Adipocyte (in vitro differentiated cells): ENCODE measurements around the gene GALNT14.
"Not testable (repeated sequence)": the region's sequence is repeated elsewhere in the genome, so short reads cannot be mapped to it uniquely, and the experiment has no call there.

Experiments used
- DNase-seq: peaks from one replicate; pipeline ENCODE4 v3.0.0-alpha.2; 2015; ENCODE audit warnings: low read depth
- H3K27me3 ChIP-seq: replicated peaks from 2 replicates; pipeline ENCODE4 v1.7.0; 2013; ENCODE audit warnings: mild to moderate bottlenecking, low read length, moderate library complexity; ENCODE audit not compliant: control insufficient read depth, insufficient read depth
- H3K36me3 ChIP-seq: 2 replicates; pipeline ENCODE4 v1.7.0; 2013; ENCODE audit warnings: low read length, mild to moderate bottlenecking, moderate library complexity; ENCODE audit not compliant: control insufficient read depth, insufficient read depth, severe bottlenecking
- H3K4me1 ChIP-seq: 2 replicates; pipeline ENCODE4 v1.7.0; 2013; ENCODE audit warnings: mild to moderate bottlenecking, low read length, moderate library complexity; ENCODE audit not compliant: control insufficient read depth, insufficient read depth
- H3K4me3 ChIP-seq: 2 replicates; pipeline ENCODE4 v1.7.0; 2013; ENCODE audit warnings: mild to moderate bottlenecking, low read length, moderate library complexity
- H3K9ac ChIP-seq: 2 replicates; pipeline ENCODE4 v1.7.0; 2013; ENCODE audit warnings: mild to moderate bottlenecking, low read length, moderate library complexity
- H3K9me3 ChIP-seq: 2 replicates; pipeline ENCODE4 v1.7.0; 2013; ENCODE audit warnings: mild to moderate bottlenecking, low read length, moderate library complexity; ENCODE audit not compliant: control insufficient read depth

The GALNT14 gene

GRCh38 chr2:30911327-30911726 is 226.9 kb downstream of the GALNT14 start:
- no peaks in the 10 kb centered on the region for H3K27me3 ChIP-seq
- no peaks in the 10 kb centered on the region for H3K36me3 ChIP-seq
- no peaks in the 10 kb centered on the region for H3K4me1 ChIP-seq
- H3K9me3 ChIP-seq: no peaks in the 10 kb centered on the region
- no peak overlapping the region for H3K9ac ChIP-seq
- DNase-seq: no peak
- H3K4me3 ChIP-seq: no peak overlapping the region

DNA sequence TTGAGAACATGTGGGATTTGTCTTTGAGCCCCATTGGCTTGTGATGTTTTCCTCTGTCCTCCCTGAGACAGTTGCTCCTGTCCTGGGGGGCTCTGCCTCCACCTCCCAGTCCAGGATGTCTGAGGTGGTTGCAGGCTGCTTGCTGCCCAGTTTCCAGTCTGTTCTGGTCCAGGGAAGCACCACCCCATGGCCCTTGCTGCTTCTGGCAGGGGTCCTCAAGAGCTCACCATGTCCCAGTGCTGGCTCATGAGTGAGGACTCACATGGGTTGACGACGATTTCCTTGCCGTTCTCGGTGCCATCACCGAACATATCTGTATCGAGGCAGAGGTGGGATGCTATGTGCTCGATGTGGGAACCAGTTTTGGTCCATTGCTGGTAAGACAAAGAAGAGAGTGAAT is 227.6 kb downstream of the GALNT14 start:
- no peaks in the 10 kb centered on the region for H3K36me3 ChIP-seq
- H3K27me3 ChIP-seq: no peaks in the 10 kb centered on the region
- no peak overlapping the region for H3K4me3 ChIP-seq
- no peaks in the 10 kb centered on the region for H3K9me3 ChIP-seq
- DNase-seq: no peak
- H3K4me1 ChIP-seq: no peaks in the 10 kb centered on the region
- no peak overlapping the region for H3K9ac ChIP-seq

DNA sequence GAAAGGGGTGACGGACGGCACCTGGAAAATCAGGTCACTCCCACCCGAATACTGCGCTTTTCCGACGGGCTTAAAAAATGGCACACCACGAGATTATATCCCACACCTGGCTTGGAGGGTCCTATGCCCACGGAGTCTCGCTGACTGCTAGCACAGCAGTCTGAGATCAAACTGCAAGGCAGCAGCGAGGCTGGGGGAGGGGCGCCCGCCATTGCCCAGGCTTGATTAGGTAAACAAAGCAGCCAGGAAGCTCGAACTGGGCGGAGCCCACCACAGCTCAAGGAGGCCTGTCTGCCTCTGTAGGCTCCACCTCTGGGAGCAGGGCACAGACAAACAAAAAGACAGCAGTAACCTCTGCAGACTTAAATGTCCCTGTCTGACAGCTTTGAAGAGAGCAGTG is 233.8 kb downstream of the GALNT14 start:
- peaks cover 15% of the 10 kb centered on the region for H3K27me3 ChIP-seq
- not testable (repeated sequence) for H3K9ac ChIP-seq, DNase-seq, H3K4me1 ChIP-seq, H3K9me3 ChIP-seq, H3K36me3 ChIP-seq, H3K4me3 ChIP-seq

- no peaks in the 10 kb centered on the region for H3K36me3 ChIP-seq
- H3K9ac ChIP-seq: no peak overlapping the region
- no peaks in the 10 kb centered on the region for H3K4me1 ChIP-seq
- DNase-seq: no peak
- H3K4me3 ChIP-seq: no peak overlapping the region
- H3K9me3 ChIP-seq: no peaks in the 10 kb centered on the region
- peaks cover 21% of the 10 kb centered on the region for H3K27me3 ChIP-seq
These were observed 234.9 kb downstream of the GALNT14 start for GRCh38 chr2:30903326-30903725.

- Histone ChIP-seq H3K4me1 (no peaks in the 10 kb centered on the region), H3K9me3 (peaks cover 3% of the 10 kb centered on the region), H3K27me3 (peaks cover 25% of the 10 kb centered on the region), H3K36me3 (no peaks in the 10 kb centered on the region), H3K9ac (no peak overlapping the region), H3K4me3 (no peak overlapping the region)
- no peak for DNase-seq
These were observed 237.9 kb downstream of the GALNT14 start for GRCh38 chr2:30900381-30900780.

DNA sequence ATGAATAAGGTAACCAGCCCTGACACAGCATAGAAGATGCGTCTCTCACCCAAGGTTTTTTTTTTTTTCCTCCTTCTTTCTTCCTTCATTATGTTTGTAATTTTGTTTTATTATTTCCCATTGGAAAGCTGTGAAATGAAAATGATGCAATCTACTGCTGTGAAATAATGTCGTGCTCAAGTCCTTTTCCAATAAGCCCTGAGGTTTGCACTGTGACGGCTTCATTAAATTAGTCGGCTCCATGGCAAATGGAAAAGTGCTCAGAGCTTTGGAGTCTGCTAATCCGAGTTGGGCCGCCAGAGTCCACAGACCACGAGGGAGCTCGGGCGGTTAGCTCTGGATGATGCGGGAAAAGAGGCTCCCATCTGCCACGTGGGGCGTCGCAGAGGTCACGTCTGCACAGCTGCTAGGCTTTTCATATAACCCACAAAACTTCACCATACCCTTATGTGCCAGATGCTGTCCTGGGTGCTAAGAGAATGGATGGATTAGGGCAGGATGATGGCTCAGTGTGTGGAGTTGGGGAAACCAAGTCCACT is 238.7 kb downstream of the GALNT14 start:
- no peak overlapping the region for H3K4me3 ChIP-seq
- no peak overlapping the region for H3K9ac ChIP-seq
- no peak for DNase-seq
- H3K27me3 ChIP-seq: peaks cover 25% of the 10 kb centered on the region
- no peaks in the 10 kb centered on the region for H3K4me1 ChIP-seq
- peaks cover 3% of the 10 kb centered on the region for H3K9me3 ChIP-seq
- no peaks in the 10 kb centered on the region for H3K36me3 ChIP-seq

DNA sequence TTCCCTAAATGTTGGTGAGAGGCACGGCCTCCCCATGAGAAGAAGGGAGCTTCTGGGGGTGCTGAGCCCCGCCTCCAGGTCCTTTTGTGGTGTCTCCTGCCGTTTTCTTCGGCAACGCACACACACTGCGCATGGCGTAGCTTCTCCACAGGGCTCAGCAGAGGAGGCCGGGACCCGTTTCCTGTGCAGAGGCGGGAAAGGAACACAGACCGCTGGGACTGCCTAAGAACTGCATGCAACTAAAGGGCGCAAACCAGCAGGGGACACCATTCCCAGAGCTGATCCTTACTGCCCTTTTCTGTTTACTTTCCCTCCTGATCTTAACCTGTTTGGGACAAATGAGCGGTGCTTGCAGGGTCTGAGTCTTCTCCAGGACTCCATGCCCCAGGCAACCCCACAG is 240.7 kb downstream of the GALNT14 start:
- Histone ChIP-seq H3K36me3 (no peaks in the 10 kb centered on the region), H3K9ac (no peak overlapping the region), H3K27me3 (peaks cover 26% of the 10 kb centered on the region), H3K9me3 (peaks cover 3% of the 10 kb centered on the region), H3K4me3 (no peak overlapping the region), H3K4me1 (no peaks in the 10 kb centered on the region)
- no peak for DNase-seq

DNA sequence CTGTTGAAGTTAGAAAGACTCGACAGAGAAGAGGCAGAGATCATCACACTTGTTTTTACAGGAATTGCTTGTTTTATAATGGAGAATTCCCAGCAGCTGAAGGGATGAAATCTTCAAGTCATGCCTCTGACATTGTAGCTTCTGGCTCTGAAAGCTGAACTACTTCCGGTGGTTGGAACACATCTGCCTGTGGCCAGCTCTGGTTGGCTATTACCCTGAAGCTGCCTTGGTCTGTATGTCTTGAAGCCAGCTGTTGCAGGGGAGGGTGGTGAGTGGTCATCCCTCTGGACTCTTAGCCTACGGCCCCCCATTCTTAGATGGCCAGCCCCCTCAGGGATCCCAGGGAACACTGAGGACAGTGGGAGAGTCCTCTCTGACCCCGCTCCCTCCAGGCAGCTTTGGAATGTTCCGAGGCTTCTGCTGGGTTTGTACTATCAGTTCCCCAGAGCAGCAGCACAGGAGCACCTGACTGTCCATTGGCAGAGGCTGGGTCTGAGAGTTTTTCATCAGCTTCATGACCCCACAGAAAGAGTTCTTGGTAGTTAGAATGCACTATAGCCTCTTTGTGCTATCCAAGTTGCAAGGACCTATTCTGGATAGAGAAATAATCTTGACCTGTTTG is 243.6 kb downstream of the GALNT14 start:
- Histone ChIP-seq H3K36me3 (no peaks in the 10 kb centered on the region), H3K4me3 (no peak overlapping the region), H3K9me3 (peaks cover 3% of the 10 kb centered on the region), H3K9ac (no peak overlapping the region), H3K4me1 (no peaks in the 10 kb centered on the region), H3K27me3 (peaks cover 18% of the 10 kb centered on the region)
- DNase-seq: peak; percentile 9

- Histone ChIP-seq H3K9ac (no peak overlapping the region), H3K27me3 (peaks cover 7% of the 10 kb centered on the region), H3K4me3 (no peak overlapping the region), H3K9me3 (no peaks in the 10 kb centered on the region), H3K4me1 (no peaks in the 10 kb centered on the region), H3K36me3 (no peaks in the 10 kb centered on the region)
- DNase-seq: no peak
These were observed 249.3 kb downstream of the GALNT14 start for GRCh38 chr2:30888852-30889409.

- H3K36me3 ChIP-seq: no peaks in the 10 kb centered on the region
- peaks cover 9% of the 10 kb centered on the region for H3K27me3 ChIP-seq
- H3K4me3 ChIP-seq: no peak overlapping the region
- DNase-seq: no peak
- no peaks in the 10 kb centered on the region for H3K9me3 ChIP-seq
- no peaks in the 10 kb centered on the region for H3K4me1 ChIP-seq
- H3K9ac ChIP-seq: no peak overlapping the region
These were observed 252.2 kb downstream of the GALNT14 start for GRCh38 chr2:30886080-30886479.

- no peaks in the 10 kb centered on the region for H3K9me3 ChIP-seq
- H3K27me3 ChIP-seq: peaks cover 20% of the 10 kb centered on the region
- H3K36me3 ChIP-seq: no peaks in the 10 kb centered on the region
- no peaks in the 10 kb centered on the region for H3K4me1 ChIP-seq
- no peak for DNase-seq
- H3K9ac ChIP-seq: no peak overlapping the region
- no peak overlapping the region for H3K4me3 ChIP-seq
These were observed 254.4 kb downstream of the GALNT14 start for GRCh38 chr2:30883822-30884221.

DNA sequence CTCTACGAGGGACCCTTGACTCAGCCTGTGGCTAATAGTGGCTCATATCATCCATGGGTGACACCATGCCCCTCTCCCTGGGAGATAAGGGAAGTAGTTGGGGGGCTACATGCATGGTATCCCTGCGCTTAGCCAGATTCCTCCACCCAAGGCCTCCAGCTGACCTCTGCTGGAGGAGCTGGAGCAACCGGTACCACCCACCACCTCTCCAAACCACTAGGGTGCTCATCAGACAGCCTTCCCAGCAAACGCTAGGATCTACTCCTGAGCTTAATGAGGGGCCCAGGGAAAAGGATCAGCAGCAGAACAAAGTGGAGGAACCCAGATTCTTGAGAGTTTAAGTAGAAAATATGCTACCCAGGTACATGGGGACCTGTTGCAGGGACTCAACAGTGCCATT is 255.1 kb downstream of the GALNT14 start:
- Histone ChIP-seq H3K4me1 (no peaks in the 10 kb centered on the region), H3K36me3 (no peaks in the 10 kb centered on the region)

More for the DNA sequence above, 255.1 kb downstream of the GALNT14 start:
- H3K27me3 ChIP-seq: peaks cover 26% of the 10 kb centered on the region
- no peak overlapping the region for H3K9ac ChIP-seq
- peaks cover 3% of the 10 kb centered on the region for H3K9me3 ChIP-seq
- H3K4me3 ChIP-seq: no peak overlapping the region
- DNase-seq: no peak
